ENCODE results near the gene PPP3CA.
A peak's percentile ranks its signal among the peaks of the same experiment; 100 is the strongest.

PPP3CA gene

DNA sequence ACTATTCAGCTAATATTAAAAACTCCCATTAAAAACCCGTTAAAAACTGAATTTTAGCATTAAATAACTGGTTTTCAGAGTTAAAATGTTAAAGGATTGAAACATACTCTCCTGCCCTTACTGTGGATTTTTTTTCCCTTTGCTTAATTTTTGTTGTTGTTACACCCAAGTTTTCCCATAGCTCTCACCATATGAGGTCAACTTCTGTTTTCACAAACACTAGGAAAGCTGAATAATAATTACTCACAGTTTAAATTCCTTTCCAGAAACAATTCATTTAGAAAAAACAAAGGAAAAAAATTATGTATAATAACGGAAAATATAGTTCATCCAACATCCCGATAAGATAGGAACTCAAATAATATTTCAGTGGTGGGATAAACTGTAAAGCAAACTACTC, 129.0 kb downstream of the PPP3CA start:
- DNase-seq (ENCODE audit: low read depth in 1 of 2, low spot score in 1 of 2), result no peak

DNA sequence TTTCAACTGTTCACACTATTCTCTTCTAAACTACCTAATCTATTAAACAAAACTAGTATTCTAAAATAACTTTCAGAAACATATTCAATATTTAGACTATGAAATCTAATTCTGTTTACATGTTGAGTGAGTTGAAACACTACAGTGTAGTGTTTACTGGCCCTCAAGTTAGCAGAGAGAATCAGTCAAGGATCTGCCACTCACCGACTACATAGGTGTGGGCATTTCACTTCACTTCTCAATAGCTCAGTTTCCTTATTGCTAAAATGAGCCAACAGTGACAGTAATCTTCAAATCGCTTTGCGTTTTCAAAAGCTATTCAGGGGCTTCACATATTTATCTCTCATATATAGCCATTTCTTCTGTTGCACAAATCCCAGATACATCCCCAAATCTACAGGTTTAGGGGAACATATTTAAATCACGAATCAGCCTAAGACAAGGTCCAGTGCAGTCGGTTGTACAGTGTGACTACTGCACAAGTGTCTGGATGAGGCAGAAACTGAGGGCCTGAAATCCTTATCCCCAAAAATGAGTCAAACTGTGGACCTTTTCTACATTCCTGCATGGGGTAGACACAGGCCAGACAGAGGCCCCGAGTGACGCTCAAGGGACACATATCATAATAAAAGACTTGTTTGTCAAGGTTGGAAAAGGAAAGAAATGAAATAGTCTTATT, 129.8 kb downstream of the PPP3CA start:
- no peak for DNase-seq (ENCODE audit: low read depth in 1 of 2, low spot score in 1 of 2)

- no peak for DNase-seq (ENCODE audit: low read depth in 1 of 2, low spot score in 1 of 2)
Observed at GRCh38 chr4:101211146-101211553, 136.2 kb downstream of the PPP3CA start.

GRCh38 chr4:101210331-101210730, 137.0 kb downstream of the PPP3CA start:
- DNase-seq (ENCODE audit: low read depth in 1 of 2, low spot score in 1 of 2), result no peak

GRCh38 chr4:101208171-101208570, 139.2 kb downstream of the PPP3CA start:
- no peak for DNase-seq (ENCODE audit: low read depth in 1 of 2, low spot score in 1 of 2)

DNA sequence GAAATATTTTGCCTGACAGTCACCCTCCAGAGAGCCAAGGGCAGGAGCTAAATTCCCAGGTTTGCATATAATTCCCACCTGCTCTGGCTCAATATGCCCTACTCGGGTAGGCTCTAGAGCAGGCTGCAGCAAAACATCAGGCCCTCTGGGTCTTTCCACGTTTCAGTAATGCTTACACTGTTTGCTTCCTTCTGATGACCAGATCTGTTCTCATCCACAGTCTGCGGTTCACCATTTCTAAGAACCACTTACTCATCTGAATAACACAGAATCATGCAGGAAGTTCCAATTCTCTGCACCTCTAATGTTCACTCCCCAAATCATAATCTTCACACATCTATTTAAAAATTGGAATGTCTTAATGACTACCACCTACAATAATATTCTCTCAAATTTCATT, 141.4 kb downstream of the PPP3CA start:
- DNase-seq (ENCODE audit: low read depth in 1 of 2, low spot score in 1 of 2), result peak in 1 of 2 donors; percentile 46

DNA sequence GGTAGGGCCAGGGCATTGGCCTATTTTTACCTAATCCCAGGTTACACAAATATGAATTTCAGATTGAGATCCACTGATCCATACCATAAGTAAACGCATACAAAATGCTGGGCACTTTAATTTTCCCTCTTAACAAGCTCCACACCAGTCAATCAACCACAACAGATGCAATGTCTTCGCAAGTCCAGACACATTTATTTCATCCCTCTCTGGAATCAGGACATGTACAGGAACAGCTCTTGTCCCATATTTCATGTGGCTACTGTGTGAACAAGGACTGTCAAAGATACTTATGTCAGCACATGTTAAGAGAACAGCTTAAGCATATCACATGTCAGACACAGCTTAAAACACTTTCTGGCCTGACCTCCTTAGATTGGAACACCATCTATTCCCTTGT, 145.9 kb downstream of the PPP3CA start:
- no peak for DNase-seq (ENCODE audit: low read depth in 1 of 2, low spot score in 1 of 2)

DNA sequence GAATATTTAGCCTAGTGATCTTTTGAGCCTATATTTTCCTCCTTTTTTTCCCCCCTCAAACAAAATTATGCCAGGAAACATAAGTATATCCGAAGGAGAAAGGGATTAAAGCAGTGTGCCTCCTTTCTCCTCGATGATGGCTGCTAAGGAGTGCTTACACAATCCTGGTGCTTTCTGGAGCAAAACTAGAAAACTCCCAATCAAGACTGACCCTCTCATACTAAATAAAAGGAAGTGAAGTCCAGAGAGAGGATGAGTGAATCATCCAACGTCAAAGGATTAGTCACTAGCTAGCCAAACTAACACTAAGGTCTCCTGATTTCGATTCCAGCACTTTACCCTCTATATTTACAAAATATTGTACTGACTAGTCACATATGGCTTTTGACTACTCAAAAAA, 146.8 kb downstream of the PPP3CA start:
- DNase-seq (ENCODE audit: low read depth in 1 of 2, low spot score in 1 of 2), result no peak

DNA sequence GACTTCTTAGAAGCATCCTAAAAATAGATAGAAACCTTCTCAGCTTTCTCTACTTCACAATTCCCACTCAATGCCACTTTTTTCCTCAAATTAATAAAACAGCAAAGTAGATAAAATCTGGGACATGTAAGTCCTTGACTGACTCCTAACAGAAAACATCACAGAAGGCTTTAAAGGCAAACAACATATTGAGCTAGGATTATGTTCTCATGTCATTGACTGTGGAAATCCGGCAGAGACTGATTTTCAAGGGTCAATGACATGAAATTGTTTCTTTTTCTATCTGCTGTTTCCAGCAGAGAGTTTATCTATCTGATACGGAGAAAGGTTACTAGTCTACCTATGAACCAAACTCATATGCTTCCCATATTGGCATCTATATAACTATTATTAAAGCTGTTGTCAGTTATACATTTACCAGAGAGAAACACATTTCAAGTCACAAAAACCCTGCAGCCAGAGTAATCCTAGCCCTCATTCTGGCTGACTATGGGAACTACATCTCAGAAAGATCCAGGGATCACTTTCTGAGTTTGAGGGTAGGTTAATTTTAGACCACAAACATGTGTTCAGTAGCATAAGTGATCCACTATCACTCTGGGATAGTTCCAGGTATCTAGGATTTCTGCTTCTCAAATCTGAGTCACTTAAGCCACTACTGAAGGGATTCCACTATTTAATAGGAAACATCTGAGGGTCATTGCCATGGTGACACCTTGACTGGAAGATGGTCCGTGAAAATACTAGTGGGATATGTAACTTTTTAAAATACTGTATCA, 147.6 kb downstream of the PPP3CA start:
- no peak for DNase-seq (ENCODE audit: low read depth in 1 of 2, low spot score in 1 of 2)

- no peak for DNase-seq (ENCODE audit: low read depth in 1 of 2, low spot score in 1 of 2)
Observed at GRCh38 chr4:101198682-101199339, 148.5 kb downstream of the PPP3CA start.

- DNase-seq (ENCODE audit: low read depth in 1 of 2, low spot score in 1 of 2), result no peak
Observed at GRCh38 chr4:101197350-101197749, 150.0 kb downstream of the PPP3CA start.

GRCh38 chr4:101192244-101192643, 155.1 kb downstream of the PPP3CA start:
- no peak for DNase-seq (ENCODE audit: low read depth in 1 of 2, low spot score in 1 of 2)

DNA sequence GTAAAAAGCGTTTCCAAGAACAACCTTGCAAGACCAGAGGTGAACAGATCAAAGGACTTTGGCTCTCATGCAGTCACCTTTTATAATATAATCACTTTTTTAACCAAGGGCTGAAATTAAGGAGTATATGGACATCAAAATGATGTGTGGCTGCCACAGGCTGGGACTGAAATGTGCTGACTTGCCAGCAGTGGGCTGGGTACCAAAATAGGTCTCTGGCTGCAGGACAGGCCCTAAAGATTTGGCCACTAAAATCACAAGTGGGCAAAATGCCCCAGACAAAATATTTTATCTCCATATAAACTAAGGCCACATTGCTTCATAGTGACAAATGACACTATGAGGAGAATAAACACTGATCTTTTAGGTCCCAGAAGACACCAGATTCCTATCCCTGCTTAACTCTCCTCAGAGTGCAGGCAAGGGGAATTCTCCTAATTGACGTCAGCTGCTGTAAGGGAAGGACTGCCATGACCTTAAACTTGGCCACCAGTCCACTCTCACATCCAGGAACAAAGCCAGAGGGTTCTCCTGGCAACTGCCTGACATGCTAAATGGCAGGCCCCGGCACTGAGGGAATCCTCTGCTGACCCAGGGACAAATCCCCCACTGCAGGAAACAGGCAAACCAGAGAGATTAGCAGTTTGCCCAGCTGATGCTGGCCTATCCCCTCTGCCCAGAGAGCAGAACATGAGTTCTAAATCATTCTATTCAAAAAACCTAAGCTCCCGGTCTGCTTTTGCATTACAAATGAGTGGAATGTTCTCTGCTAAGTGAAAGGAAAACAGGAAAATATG, 155.8 kb downstream of the PPP3CA start:
- no peak for DNase-seq (ENCODE audit: low read depth in 1 of 2, low spot score in 1 of 2)

DNA sequence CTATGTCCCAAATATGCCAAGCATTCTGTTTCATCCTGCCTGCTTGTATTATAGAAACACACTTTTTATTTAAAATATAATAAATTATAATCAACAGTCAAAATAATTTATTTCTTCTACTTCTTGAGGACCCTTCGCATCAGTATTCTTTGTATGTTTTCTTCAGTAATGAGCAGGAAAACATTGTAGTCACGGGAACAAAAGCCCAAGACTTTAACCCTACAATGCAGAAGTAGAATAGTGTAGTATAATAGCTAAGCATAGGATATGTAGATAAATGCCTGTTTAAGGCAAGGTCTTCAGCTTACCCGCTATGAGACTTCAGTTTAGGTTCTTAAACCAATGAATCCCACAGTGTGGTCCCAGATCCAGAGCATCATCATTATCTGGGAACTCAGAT, 156.6 kb downstream of the PPP3CA start:
- DNase-seq (ENCODE audit: low read depth in 1 of 2, low spot score in 1 of 2), result no peak

- no peak for DNase-seq (ENCODE audit: low read depth in 1 of 2, low spot score in 1 of 2)
Observed at GRCh38 chr4:101188906-101189305, 158.4 kb downstream of the PPP3CA start.

DNA sequence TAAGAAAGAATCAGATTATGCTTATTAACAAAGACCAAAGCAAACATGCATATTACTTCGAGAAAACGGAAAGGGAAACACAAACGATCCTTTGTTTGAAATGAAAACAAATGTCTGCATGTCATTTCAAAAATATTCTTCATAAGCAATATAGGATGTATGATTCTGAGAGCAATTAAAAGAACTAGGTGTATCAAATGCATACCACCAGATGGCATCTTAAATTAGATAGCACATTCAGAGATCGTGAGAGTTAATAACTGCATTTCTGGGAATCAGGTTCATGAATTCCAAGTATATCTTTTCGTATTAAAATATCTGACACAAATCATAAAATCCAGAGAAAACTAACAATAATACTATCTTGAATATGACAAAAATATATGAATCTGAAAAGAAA, 159.5 kb downstream of the PPP3CA start:
- DNase-seq (ENCODE audit: low read depth in 1 of 2, low spot score in 1 of 2), result no peak

DNA sequence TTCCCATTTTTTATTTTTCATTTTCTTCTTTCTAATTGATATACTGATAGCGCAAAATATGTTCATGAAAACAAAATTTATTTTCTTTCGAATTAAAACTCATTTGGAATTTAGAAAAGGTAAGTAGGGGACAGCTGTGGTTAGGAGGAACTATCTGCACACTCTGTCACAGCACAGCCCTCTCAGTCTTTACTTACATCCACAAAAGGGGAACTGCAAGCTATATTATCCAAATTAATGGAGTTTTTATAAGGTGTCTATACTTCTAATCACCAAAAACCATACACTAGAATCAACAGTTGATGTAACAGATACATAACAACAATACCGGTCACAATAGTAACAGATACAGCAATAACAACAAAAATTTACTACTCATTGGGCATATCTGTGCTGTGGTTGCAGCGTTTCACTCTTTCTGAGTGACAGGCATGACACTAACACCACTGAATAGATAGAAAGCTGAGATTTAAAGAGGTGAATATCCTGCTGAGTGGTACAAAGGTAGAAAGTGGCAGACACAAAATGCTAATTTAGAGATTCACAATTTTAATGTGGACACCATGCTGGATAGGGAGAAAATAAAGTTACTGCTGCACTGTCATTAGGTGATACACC, 160.7 kb downstream of the PPP3CA start:
- DNase-seq (ENCODE audit: low read depth in 1 of 2, low spot score in 1 of 2), result no peak

GRCh38 chr4:101184668-101185067, 162.7 kb downstream of the PPP3CA start:
- no peak for DNase-seq (ENCODE audit: low read depth in 1 of 2, low spot score in 1 of 2)

GRCh38 chr4:101183666-101184373, 163.5 kb downstream of the PPP3CA start:
- no peak for DNase-seq (ENCODE audit: low read depth in 1 of 2, low spot score in 1 of 2)

- DNase-seq (ENCODE audit: low read depth in 1 of 2, low spot score in 1 of 2), result no peak
Observed at GRCh38 chr4:101183221-101183620, 164.1 kb downstream of the PPP3CA start.

Data from activated CD4-positive, alpha-beta T cell treated with anti-CD3 and anti-CD28 coated beads, Interleukin-2, amount 50 U/mL, for 24 hours (primary cell).